AG10803 (cell line): ENCODE results near the gene HPS4.
A peak's percentile ranks its signal among the peaks of the same experiment; 100 is the strongest.

ENCODE experiments used
- DNase-seq: peaks from one replicate; pipeline ENCODE4 v3.0.0; 2010; ENCODE audit warnings: low read depth
- H3K4me3 ChIP-seq: 2 replicates; pipeline ENCODE4 v1.5.1; 2011; ENCODE audit warnings: mild to moderate bottlenecking, low read length, control low read depth
- CTCF ChIP-seq: conservative IDR thresholded peaks from 2 replicates; pipeline ENCODE4 v1.5.1; 2011; ENCODE audit warnings: mild to moderate bottlenecking, low read length, control low read depth, inconsistent platforms

HPS4 gene

GRCh38 chr22:26485013-26485412 is 1.4 kb upstream of the HPS4 start:
- peak overlapping the region; percentile 12 for H3K4me3 ChIP-seq

GRCh38 chr22:26484360-26484706 is 750 bp upstream of the HPS4 start:
- peak overlapping the region; percentile 77 for H3K4me3 ChIP-seq
- no peak for DNase-seq
- TF ChIP-seq CTCF = no peak

More at GRCh38 chr22:26485013-26485412, 1.4 kb upstream of the HPS4 start:
- DNase-seq = peak; percentile 60
- TF ChIP-seq CTCF = no peak

GRCh38 chr22:26483043-26483438 is 542 bp downstream of the HPS4 start:
- no peak for TF ChIP-seq CTCF
- no peak for DNase-seq
- peak overlapping the region; percentile 92 for H3K4me3 ChIP-seq

- no peak for DNase-seq
- no peak for TF ChIP-seq CTCF
- H3K4me3 ChIP-seq = no peak overlapping the region
Observed at GRCh38 chr22:26482161-26482560, 1.4 kb downstream of the HPS4 start.

GRCh38 chr22:26481694-26482093 is 1.9 kb downstream of the HPS4 start:
- TF ChIP-seq CTCF = no peak
- no peak for DNase-seq
- H3K4me3 ChIP-seq = no peak overlapping the region

GRCh38 chr22:26481112-26481693 is 2.4 kb downstream of the HPS4 start:
- no peak for DNase-seq

More at GRCh38 chr22:26481112-26481693, 2.4 kb downstream of the HPS4 start:
- no peak for TF ChIP-seq CTCF
- no peak overlapping the region for H3K4me3 ChIP-seq
